Measurements from ENCODE around the gene ARHGEF28.

DNA sequence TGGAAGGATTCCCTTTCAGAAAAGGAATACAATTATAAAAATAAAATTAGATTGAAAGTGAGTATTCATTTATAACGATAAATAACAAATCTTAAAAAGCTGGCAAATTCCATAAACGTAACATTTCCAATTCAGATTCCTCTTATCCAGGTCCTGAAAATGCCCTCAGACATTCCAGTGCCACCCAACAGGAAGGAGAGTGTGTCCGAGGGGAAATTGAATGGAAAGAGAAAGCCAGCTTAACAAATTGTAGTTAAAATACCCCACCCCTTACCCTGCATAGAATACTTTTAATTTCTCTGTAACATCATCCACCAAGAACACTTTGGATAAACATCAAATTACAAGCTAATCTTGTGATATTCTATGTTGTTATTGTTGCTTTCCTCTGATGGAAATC is 72.0 kb downstream of the ARHGEF28 start:
- TF ChIP-seq, protein P1, sequence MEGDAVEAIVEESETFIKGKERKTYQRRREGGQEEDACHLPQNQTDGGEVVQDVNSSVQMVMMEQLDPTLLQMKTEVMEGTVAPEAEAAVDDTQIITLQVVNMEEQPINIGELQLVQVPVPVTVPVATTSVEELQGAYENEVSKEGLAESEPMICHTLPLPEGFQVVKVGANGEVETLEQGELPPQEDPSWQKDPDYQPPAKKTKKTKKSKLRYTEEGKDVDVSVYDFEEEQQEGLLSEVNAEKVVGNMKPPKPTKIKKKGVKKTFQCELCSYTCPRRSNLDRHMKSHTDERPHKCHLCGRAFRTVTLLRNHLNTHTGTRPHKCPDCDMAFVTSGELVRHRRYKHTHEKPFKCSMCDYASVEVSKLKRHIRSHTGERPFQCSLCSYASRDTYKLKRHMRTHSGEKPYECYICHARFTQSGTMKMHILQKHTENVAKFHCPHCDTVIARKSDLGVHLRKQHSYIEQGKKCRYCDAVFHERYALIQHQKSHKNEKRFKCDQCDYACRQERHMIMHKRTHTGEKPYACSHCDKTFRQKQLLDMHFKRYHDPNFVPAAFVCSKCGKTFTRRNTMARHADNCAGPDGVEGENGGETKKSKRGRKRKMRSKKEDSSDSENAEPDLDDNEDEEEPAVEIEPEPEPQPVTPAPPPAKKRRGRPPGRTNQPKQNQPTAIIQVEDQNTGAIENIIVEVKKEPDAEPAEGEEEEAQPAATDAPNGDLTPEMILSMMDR (IDR thresholded peaks at IDR 0.05) = no peak
- TF ChIP-seq POLR2A (IDR thresholded peaks at IDR 0.05) = no peak

Measured in right lobe of liver (tissue), 4 donors.